ENCODE measurements around the gene GLIPR2.

- TF ChIP-seq, protein P1, sequence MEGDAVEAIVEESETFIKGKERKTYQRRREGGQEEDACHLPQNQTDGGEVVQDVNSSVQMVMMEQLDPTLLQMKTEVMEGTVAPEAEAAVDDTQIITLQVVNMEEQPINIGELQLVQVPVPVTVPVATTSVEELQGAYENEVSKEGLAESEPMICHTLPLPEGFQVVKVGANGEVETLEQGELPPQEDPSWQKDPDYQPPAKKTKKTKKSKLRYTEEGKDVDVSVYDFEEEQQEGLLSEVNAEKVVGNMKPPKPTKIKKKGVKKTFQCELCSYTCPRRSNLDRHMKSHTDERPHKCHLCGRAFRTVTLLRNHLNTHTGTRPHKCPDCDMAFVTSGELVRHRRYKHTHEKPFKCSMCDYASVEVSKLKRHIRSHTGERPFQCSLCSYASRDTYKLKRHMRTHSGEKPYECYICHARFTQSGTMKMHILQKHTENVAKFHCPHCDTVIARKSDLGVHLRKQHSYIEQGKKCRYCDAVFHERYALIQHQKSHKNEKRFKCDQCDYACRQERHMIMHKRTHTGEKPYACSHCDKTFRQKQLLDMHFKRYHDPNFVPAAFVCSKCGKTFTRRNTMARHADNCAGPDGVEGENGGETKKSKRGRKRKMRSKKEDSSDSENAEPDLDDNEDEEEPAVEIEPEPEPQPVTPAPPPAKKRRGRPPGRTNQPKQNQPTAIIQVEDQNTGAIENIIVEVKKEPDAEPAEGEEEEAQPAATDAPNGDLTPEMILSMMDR (IDR thresholded peaks at IDR 0.05) = no peak
- TF ChIP-seq POLR2A (IDR thresholded peaks at IDR 0.05) = no peak
Measured at GRCh38 chr9:36112516-36112915, 24.0 kb upstream of the GLIPR2 start.
